ENCODE data around the gene C16orf46. TPM values are rescaled to one million over a fixed set of nuclear protein-coding genes. Genes with fewer than 3 reads are reported as not detected.

The C16orf46 gene
- total RNA-seq, 1 donor from 2014 or later, result 1.5 TPM

- H3K4me3 ChIP-seq, result no peak overlapping the region
- TF ChIP-seq CTCF (IDR thresholded peaks at IDR 0.05), result no peak
- H3K9me3 ChIP-seq, result no peaks in the 10 kb centered on the region
- DNase-seq (no peak), ATAC-seq (no peak)
- no peaks in the 10 kb centered on the region for H3K27me3 ChIP-seq
- intact Hi-C loops (cut with DNase I), result no loop called here
- H3K4me1 ChIP-seq, result no peaks in the 10 kb centered on the region
- H3K27ac ChIP-seq, result no peak overlapping the region
- no peaks in the 10 kb centered on the region for H3K36me3 ChIP-seq
Observed at GRCh38 chr16:81099958-81100357, 22.9 kb upstream of the C16orf46 start.

DNA sequence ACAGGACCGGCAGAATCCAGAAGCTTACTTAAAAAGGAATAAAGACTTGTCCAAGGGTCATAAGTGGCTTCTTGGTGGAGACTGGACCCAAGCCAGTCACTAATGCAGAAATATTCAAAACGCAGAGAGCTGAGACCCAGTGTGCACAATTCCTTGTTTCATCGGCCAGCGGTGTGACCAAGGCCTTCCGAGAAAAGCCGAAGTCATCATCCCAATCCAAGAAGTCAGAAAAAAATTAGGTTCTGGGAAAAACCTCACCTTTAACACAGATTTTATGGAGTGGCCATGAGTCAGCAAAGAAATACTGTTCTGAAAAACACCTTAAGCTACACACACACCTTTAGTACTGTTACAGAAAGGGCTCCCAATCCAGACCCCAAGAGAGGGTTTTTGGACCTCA, 20.2 kb upstream of the C16orf46 start:
- Histone ChIP-seq H3K4me1 (no peaks in the 10 kb centered on the region), H3K9me3 (no peaks in the 10 kb centered on the region), H3K4me3 (no peak overlapping the region), H3K27me3 (no peaks in the 10 kb centered on the region), H3K27ac (no peak overlapping the region), H3K36me3 (no peaks in the 10 kb centered on the region)
- no peak for TF ChIP-seq CTCF (IDR thresholded peaks at IDR 0.05)
- no peak for ATAC-seq
- DNase-seq, result no peak
- intact Hi-C loops (cut with DNase I), result no loop called here

DNA sequence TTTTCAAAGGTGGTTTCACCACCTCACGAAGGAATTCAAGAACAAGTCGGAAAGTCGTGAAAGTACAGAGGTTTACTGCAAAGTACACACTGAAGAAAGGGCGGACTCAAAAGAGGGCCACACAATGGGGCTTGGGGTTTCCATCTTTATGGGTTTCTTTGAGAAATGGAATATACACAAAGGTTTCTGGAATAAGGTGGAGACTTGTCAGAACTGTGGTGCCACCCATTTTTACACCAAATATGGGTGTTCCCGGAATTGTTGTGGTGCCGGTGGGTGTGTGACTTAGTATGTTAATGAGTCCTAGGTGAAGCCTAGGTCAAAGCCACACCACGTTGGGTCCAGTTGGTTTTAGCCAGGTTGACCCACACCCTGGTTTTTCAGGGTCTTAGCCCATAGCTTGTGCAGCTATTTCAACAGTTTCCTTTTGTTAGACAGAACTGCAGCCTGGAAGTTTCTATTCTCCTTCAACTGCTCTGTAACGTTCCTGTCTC, 19.7 kb upstream of the C16orf46 start:
- Histone ChIP-seq H3K4me3 (no peak overlapping the region), H3K27me3 (no peaks in the 10 kb centered on the region), H3K4me1 (no peaks in the 10 kb centered on the region), H3K27ac (peak overlapping the region; percentile 24), H3K36me3 (no peaks in the 10 kb centered on the region), H3K9me3 (no peaks in the 10 kb centered on the region)
- TF ChIP-seq CTCF (IDR thresholded peaks at IDR 0.05), result no peak
- intact Hi-C loops (cut with DNase I), result no loop called here
- ATAC-seq (no peak), DNase-seq (no peak)

DNA sequence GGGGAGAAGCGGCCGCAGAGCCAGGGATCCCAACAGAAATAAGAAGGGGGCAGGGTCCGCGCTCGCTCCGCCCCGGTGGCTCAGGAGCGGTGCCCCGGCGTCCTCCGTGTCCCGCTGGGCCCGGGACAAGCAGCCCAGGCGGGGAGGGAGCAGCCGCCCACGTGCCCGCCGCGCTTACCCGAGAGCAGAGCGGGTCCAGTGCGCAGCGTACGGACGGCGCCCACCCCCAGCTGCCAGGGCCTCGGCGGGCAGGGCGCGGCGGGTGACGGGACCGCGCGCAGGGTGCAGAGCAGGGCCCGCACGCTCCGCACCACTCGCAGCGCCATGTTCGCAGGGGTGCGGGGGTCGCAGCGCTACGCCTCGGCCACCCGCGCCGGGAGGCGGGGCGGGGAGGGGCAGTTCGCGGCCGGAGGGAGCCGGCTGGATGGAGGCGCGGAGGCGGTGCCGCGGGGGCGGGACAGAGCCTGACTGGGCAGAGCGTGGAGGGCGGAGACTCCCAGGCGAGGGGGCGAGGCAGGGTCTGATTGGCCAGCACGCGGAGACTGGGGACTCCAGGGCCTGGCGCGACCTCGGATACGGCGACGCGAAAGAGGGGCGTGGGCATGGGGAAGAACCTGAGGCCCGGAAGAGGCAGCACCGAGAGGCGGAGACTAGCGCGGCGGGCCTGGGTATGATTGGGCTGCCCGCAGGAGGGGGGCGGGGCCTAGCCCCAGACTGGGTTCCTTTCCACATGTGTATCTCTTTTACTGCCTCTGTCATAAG, 19.1 kb upstream of the C16orf46 start, which contains the start of gene GCSH:
Gene GCSH, minus strand, starts transcription at position 443 of the 762 bp plus-strand sequence. Its CDS starts 117 bp downstream, at position 326.
- ATAC-seq (peak; percentile 99), DNase-seq (peak; percentile 100)
- no peak for TF ChIP-seq CTCF (IDR thresholded peaks at IDR 0.05)
- Histone ChIP-seq H3K36me3 (no peaks in the 10 kb centered on the region), H3K4me3 (peak within 1 kb of the TSS; percentile 74), H3K27me3 (no peaks in the 10 kb centered on the region), H3K9me3 (no peaks in the 10 kb centered on the region), H3K27ac (peak within 1 kb of the TSS; percentile 78), H3K4me1 (no peaks in the 10 kb centered on the region)
- intact Hi-C loops (cut with DNase I), result no loop called here

- no peak for ATAC-seq
- peak overlapping the region; percentile 78 for H3K27ac ChIP-seq
- H3K27me3 ChIP-seq, result no peaks in the 10 kb centered on the region
- H3K9me3 ChIP-seq, result no peaks in the 10 kb centered on the region
- peak overlapping the region; percentile 74 for H3K4me3 ChIP-seq
- no peaks in the 10 kb centered on the region for H3K4me1 ChIP-seq
- H3K36me3 ChIP-seq, result no peaks in the 10 kb centered on the region
- intact Hi-C loops (cut with DNase I), result no loop called here
- TF ChIP-seq CTCF (IDR thresholded peaks at IDR 0.05), result no peak
- no peak for DNase-seq
Observed at GRCh38 chr16:81095653-81095952, 18.6 kb upstream of the C16orf46 start.

Measured in upper lobe of right lung (tissue), 1 donor.